Activated CD8-positive, alpha-beta memory T cell treated with anti-CD3 and anti-CD28 coated beads, Interleukin-2, amount 50 U/mL, for 1 hour (primary cell): ENCODE results near the gene ABCC1.

ENCODE experiments used
- DNase-seq: peaks from one replicate; pipeline ENCODE4 v3.0.0-alpha.2; 2020; ENCODE audit errors: extremely low read depth

ABCC1 gene

GRCh38 chr16:15993541-15993940 lies 44.1 kb downstream of the ABCC1 start:
- no peak for DNase-seq

GRCh38 chr16:15993946-15994665 lies 44.7 kb downstream of the ABCC1 start:
- DNase-seq = no peak

- DNase-seq = no peak
Observed at GRCh38 chr16:15996432-15997109, 47.2 kb downstream of the ABCC1 start.

- no peak for DNase-seq
Observed at GRCh38 chr16:16000685-16001084, 51.3 kb downstream of the ABCC1 start.

- DNase-seq = no peak
Observed at GRCh38 chr16:16001596-16002255, 52.3 kb downstream of the ABCC1 start.

- DNase-seq = no peak
Observed at GRCh38 chr16:16003719-16004313, 54.4 kb downstream of the ABCC1 start.

GRCh38 chr16:16004314-16004749 lies 54.9 kb downstream of the ABCC1 start:
- DNase-seq = no peak

- DNase-seq = no peak
Observed at GRCh38 chr16:16005721-16006120, 56.3 kb downstream of the ABCC1 start.

- DNase-seq = no peak
Observed at GRCh38 chr16:16006650-16007049, 57.2 kb downstream of the ABCC1 start.

GRCh38 chr16:16007743-16008111 lies 58.3 kb downstream of the ABCC1 start:
- DNase-seq = no peak

- no peak for DNase-seq
Observed at GRCh38 chr16:16008666-16009065, 59.2 kb downstream of the ABCC1 start.

GRCh38 chr16:16009401-16009800 lies 60.0 kb downstream of the ABCC1 start:
- DNase-seq = no peak

- DNase-seq = no peak
Observed at GRCh38 chr16:16010194-16010593, 60.8 kb downstream of the ABCC1 start.

GRCh38 chr16:16012144-16012543 lies 62.7 kb downstream of the ABCC1 start:
- no peak for DNase-seq

- DNase-seq = no peak
Observed at GRCh38 chr16:16013812-16014211, 64.4 kb downstream of the ABCC1 start.

- no peak for DNase-seq
Observed at GRCh38 chr16:16014329-16015224, 65.2 kb downstream of the ABCC1 start.

- DNase-seq = no peak
Observed at GRCh38 chr16:16015849-16016248, 66.4 kb downstream of the ABCC1 start.

GRCh38 chr16:16016388-16016964 lies 67.1 kb downstream of the ABCC1 start:
- DNase-seq = no peak

GRCh38 chr16:16017812-16018211 lies 68.4 kb downstream of the ABCC1 start:
- no peak for DNase-seq

GRCh38 chr16:16018705-16019104 lies 69.3 kb downstream of the ABCC1 start:
- DNase-seq = no peak

- DNase-seq = no peak
Observed at GRCh38 chr16:16019488-16019887, 70.1 kb downstream of the ABCC1 start.
